Measurements from ENCODE around the gene RNLS. TPM values are rescaled to one million over a fixed set of nuclear protein-coding genes. Genes with fewer than 3 reads are reported as not detected.

Gene RNLS
- total RNA-seq, 2 donors from 2014 or later: 21.7 to 31.8 TPM

GRCh38 chr10:88256886-88257285 lies 326.2 kb downstream of the RNLS start:
- Histone ChIP-seq H3K27ac (no peak overlapping the region), H3K4me1 (replicated peaks) (no peaks in the 10 kb centered on the region), H3K9me3 (no peaks in the 10 kb centered on the region), H3K27me3 (replicated peaks; ENCODE audit: insufficient read depth) (no peaks in the 10 kb centered on the region), H3K36me3 (no peaks in the 10 kb centered on the region), H3K4me3 (no peak overlapping the region)
- 65% methylated on average over 4 of the region's 4 CpGs for WGBS
- no peak for TF ChIP-seq POLR2AphosphoS5 (IDR thresholded peaks at IDR 0.05)
- intact Hi-C loops (cut with DNase I): loop anchor here (10.0 kb wide), 1 partner anchor 128 kb away; no protein-coding TSS in a partner anchor
- DNase-seq (ENCODE audit: low spot score): no peak

DNA sequence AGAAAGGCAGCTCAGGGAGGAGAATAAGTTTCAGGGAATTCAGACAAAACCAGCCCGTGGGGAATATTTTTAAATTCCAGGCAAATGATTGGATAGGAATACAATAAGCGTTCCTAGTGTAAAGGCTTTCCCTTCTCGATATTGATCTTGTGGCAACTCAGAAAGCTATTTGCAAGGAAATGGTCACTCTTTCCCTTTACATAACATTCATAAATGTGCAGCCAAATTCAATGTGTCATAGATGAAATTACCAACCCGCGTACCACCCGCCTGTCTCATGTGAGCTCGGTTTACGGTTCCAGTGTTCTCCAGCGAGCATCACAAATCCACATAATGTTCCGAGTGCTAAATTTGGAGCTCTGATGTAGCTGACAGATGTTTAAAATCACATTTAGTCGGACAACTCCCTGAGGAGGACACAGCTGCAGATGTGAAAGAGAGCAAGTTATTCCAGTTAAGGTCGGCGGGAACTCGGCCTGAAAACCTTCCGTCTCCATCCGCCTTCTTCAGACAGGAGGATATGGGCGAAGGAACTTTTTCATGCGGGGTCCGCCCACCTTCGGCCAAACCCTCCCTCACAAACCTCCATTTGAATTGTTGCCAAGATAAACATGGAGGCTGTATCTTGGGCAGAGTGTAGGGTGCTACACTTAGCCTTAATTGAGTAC lies 327.0 kb downstream of the RNLS start:
- no peak overlapping the region for H3K4me3 ChIP-seq
- no peaks in the 10 kb centered on the region for H3K4me1 ChIP-seq (replicated peaks)
- no peak for TF ChIP-seq CTCF (IDR thresholded peaks at IDR 0.05)
- no peak for TF ChIP-seq POLR2AphosphoS5 (IDR thresholded peaks at IDR 0.05)
- no peak for TF ChIP-seq POLR2A (IDR thresholded peaks at IDR 0.05)
- DNase-seq (ENCODE audit: low spot score): no peak
- H3K36me3 ChIP-seq: no peaks in the 10 kb centered on the region
- no peaks in the 10 kb centered on the region for H3K27me3 ChIP-seq (replicated peaks; ENCODE audit: insufficient read depth)
- peak overlapping the region in 1 of 2 donors; percentile 16 for H3K27ac ChIP-seq
- no peaks in the 10 kb centered on the region for H3K9me3 ChIP-seq
- intact Hi-C loops (cut with DNase I): loop anchor here (10.0 kb wide), 1 partner anchor 129 kb away; no protein-coding TSS in a partner anchor
- WGBS: 84% methylated on average over 20 of the region's 20 CpGs

GRCh38 chr10:88254091-88254490 lies 329.0 kb downstream of the RNLS start:
- intact Hi-C loops (cut with DNase I): loop anchor here (10.0 kb wide), 1 partner anchor 131 kb away; no protein-coding TSS in a partner anchor
- H3K27me3 ChIP-seq (replicated peaks; ENCODE audit: insufficient read depth): no peaks in the 10 kb centered on the region
- WGBS: 48% methylated on average over 1 of the region's 1 CpG
- H3K4me1 ChIP-seq (replicated peaks): no peaks in the 10 kb centered on the region
- H3K36me3 ChIP-seq: no peaks in the 10 kb centered on the region
- TF ChIP-seq POLR2AphosphoS5 (IDR thresholded peaks at IDR 0.05) (peak; percentile 19), CTCF (IDR thresholded peaks at IDR 0.05) (no peak), POLR2A (IDR thresholded peaks at IDR 0.05) (no peak)
- no peaks in the 10 kb centered on the region for H3K9me3 ChIP-seq
- no peak overlapping the region for H3K27ac ChIP-seq
- no peak overlapping the region for H3K4me3 ChIP-seq
- DNase-seq (ENCODE audit: low spot score): no peak

GRCh38 chr10:88253622-88254021 lies 329.5 kb downstream of the RNLS start:
- Histone ChIP-seq H3K27ac (no peak overlapping the region), H3K36me3 (no peaks in the 10 kb centered on the region), H3K27me3 (replicated peaks; ENCODE audit: insufficient read depth) (no peaks in the 10 kb centered on the region), H3K4me3 (no peak overlapping the region), H3K4me1 (replicated peaks) (no peaks in the 10 kb centered on the region), H3K9me3 (no peaks in the 10 kb centered on the region)
- intact Hi-C loops (cut with DNase I): loop anchor here (10.0 kb wide), 1 partner anchor 131 kb away; no protein-coding TSS in a partner anchor
- 12% methylated on average over 2 of the region's 2 CpGs for WGBS
- DNase-seq (ENCODE audit: low spot score): no peak
- TF ChIP-seq POLR2AphosphoS5 (IDR thresholded peaks at IDR 0.05) (no peak), CTCF (IDR thresholded peaks at IDR 0.05) (no peak), POLR2A (IDR thresholded peaks at IDR 0.05) (no peak)

DNA sequence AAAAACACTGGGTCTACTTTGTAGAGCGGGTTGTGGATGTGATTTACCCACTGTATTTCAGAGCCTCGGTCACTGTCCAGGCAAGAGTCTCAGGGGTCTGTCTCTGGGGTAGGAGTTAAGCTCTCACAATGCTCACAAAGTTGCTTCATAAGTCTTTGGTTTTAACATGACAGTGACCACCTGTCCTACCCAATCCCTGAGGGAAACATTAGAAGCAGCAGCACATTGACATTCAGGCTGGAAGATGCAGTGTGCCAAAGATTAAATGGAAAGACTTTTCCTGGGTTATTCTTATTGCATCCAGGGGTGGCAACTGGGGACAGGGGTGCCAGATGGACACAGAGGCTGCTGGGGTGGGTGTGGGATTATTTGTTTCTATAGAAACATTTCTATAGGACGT lies 330.0 kb downstream of the RNLS start:
- WGBS: 82% methylated on average over 3 of the region's 3 CpGs
- H3K4me1 ChIP-seq (replicated peaks): no peaks in the 10 kb centered on the region
- DNase-seq (ENCODE audit: low spot score): no peak
- no peaks in the 10 kb centered on the region for H3K27me3 ChIP-seq (replicated peaks; ENCODE audit: insufficient read depth)
- intact Hi-C loops (cut with DNase I): loop anchor here (10.0 kb wide), 1 partner anchor 132 kb away; no protein-coding TSS in a partner anchor
- H3K36me3 ChIP-seq: no peaks in the 10 kb centered on the region
- H3K4me3 ChIP-seq: no peak overlapping the region
- H3K9me3 ChIP-seq: no peaks in the 10 kb centered on the region
- H3K27ac ChIP-seq: no peak overlapping the region
- no peak for TF ChIP-seq CTCF (IDR thresholded peaks at IDR 0.05)
- no peak for TF ChIP-seq POLR2AphosphoS5 (IDR thresholded peaks at IDR 0.05)
- TF ChIP-seq POLR2A (IDR thresholded peaks at IDR 0.05): no peak
